ENCODE measurements around the gene SYT12.
"Not testable (repeated sequence)": the region's sequence is repeated elsewhere in the genome, so short reads cannot be mapped to it uniquely, and the experiment has no call there.

Gene SYT12

DNA sequence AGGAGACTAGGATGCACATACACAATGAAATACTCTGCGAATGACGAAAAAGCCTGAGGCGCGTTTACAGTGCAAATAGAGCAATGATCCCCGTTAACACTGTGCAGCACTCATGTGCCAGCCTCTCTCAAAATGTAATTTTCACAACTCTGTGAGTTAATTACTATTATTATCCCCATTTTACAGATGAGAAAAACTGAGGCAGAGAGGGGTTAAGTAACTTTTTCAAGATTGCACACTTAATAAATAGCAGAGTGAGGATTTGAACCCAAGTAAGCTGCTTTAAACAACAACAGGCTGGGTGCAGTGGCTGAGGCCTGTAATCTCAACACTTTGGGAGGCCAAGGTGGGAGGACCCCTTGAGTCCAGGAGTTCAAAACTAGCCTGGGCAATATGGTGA lies 21.6 kb upstream of the SYT12 start:
- Histone ChIP-seq H3K9me2 (replicated peaks; ENCODE audit: insufficient read depth, low read length) (no peaks in the 10 kb centered on the region), H4K20me1 (ENCODE audit: low read depth, low read length) (no peaks in the 10 kb centered on the region), H3K9me3 (ENCODE audit: insufficient read depth, low read length) (no peaks in the 10 kb centered on the region), H3K27ac (ENCODE audit: low read depth, low read length) (no peak overlapping the region), H2AFZ (ENCODE audit: low read depth, low read length, severe bottlenecking) (no peak overlapping the region), H3K9ac (ENCODE audit: low read length) (no peak overlapping the region), H3K36me3 (ENCODE audit: low read length) (no peaks in the 10 kb centered on the region), H3K79me2 (ENCODE audit: insufficient read depth, low read length) (no peaks in the 10 kb centered on the region), H3K4me2 (ENCODE audit: low read depth, low read length, poor library complexity, severe bottlenecking) (no peak overlapping the region), H3K27me3 (ENCODE audit: low read length) (no peaks in the 10 kb centered on the region), H3F3A (ENCODE audit: insufficient read depth) (no peaks in the 10 kb centered on the region), H3K4me3 (ENCODE audit: insufficient read depth, low read length, poor library complexity, severe bottlenecking) (no peak overlapping the region)
- TF ChIP-seq, protein P1, sequence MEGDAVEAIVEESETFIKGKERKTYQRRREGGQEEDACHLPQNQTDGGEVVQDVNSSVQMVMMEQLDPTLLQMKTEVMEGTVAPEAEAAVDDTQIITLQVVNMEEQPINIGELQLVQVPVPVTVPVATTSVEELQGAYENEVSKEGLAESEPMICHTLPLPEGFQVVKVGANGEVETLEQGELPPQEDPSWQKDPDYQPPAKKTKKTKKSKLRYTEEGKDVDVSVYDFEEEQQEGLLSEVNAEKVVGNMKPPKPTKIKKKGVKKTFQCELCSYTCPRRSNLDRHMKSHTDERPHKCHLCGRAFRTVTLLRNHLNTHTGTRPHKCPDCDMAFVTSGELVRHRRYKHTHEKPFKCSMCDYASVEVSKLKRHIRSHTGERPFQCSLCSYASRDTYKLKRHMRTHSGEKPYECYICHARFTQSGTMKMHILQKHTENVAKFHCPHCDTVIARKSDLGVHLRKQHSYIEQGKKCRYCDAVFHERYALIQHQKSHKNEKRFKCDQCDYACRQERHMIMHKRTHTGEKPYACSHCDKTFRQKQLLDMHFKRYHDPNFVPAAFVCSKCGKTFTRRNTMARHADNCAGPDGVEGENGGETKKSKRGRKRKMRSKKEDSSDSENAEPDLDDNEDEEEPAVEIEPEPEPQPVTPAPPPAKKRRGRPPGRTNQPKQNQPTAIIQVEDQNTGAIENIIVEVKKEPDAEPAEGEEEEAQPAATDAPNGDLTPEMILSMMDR (IDR thresholded peaks at IDR 0.05; ENCODE audit: insufficient read depth, low read length, poor library complexity, severe bottlenecking), result no peak
- no peak for TF ChIP-seq EZH2phosphoT487 (conservative IDR thresholded peaks at IDR 0.05; ENCODE audit: low read length)

DNA sequence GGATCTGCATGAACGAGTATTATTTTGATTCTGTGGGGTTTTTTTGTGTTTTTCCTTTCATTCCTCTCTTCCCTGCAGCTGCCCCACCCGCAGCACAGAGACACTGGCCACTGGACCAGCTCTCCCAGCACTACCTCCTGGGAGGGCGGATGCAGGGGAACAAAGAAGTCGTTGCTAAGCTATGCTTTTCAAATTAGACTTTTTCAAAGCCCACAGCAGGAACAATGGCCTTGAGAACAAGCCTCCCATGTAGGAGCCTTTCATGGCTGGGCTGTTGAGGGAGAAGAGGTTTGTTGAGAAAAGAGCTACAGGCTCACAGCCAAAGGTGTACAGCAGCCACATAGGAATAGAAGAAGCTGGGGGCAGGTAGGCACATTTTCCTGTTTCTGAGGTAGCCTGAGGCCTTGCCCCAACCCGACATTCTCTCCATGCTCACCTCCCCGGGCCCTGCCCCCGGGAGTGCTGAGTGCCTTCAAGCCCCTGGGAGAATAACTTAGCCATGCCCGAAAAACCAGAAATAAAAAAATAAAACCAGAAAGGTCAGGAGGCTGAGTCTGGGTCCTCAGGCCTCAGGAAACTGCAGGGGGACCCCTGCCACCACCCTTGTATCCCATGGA lies 20.5 kb upstream of the SYT12 start:
- Histone ChIP-seq H3K4me2 (ENCODE audit: low read depth, low read length, poor library complexity, severe bottlenecking) (no peak overlapping the region), H3K27ac (ENCODE audit: low read depth, low read length) (no peak overlapping the region)

DNA sequence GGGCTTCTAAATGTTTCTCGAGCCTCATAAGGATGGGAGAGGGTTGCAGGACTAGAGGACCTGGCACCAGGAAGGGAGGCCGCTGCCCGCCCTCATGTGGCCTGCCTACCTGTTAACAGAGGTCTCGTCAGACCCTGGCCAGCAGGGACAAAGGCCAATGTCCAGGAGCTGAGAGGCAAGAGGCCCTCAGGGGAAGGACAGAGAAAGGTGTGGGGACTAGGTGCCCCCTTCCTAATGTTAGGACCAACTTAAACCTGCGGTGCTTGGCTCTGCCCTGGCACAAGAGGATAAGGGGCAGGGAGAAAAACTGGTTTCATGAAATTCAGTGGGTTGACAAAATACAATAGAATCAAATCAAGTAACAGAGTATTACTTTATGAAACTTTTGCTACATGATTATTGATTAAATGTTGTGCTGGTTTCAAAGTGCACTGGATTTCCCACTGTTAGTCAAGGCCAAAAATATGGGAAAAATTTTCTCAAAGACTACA lies 20.0 kb upstream of the SYT12 start:
- Histone ChIP-seq H3K4me2 (ENCODE audit: low read depth, low read length, poor library complexity, severe bottlenecking) (no peak overlapping the region), H3K4me3 (ENCODE audit: insufficient read depth, low read length, poor library complexity, severe bottlenecking) (no peak overlapping the region), H3K9ac (ENCODE audit: low read length) (no peak overlapping the region), H2AFZ (ENCODE audit: low read depth, low read length, severe bottlenecking) (no peak overlapping the region), H3K9me2 (replicated peaks; ENCODE audit: insufficient read depth, low read length) (no peaks in the 10 kb centered on the region), H3K27me3 (ENCODE audit: low read length) (no peaks in the 10 kb centered on the region), H3K9me3 (ENCODE audit: insufficient read depth, low read length) (no peaks in the 10 kb centered on the region), H3F3A (ENCODE audit: insufficient read depth) (no peaks in the 10 kb centered on the region), H3K36me3 (ENCODE audit: low read length) (no peaks in the 10 kb centered on the region), H3K27ac (ENCODE audit: low read depth, low read length) (no peak overlapping the region), H4K20me1 (ENCODE audit: low read depth, low read length) (no peaks in the 10 kb centered on the region), H3K79me2 (ENCODE audit: insufficient read depth, low read length) (no peaks in the 10 kb centered on the region)
- no peak for TF ChIP-seq EZH2phosphoT487 (conservative IDR thresholded peaks at IDR 0.05; ENCODE audit: low read length)
- TF ChIP-seq, protein P1 (IDR thresholded peaks at IDR 0.05; ENCODE audit: insufficient read depth, low read length, poor library complexity, severe bottlenecking), result no peak

More for the DNA sequence above, 20.5 kb upstream of the SYT12 start:
- no peak overlapping the region for H3K4me3 ChIP-seq (ENCODE audit: insufficient read depth, low read length, poor library complexity, severe bottlenecking)
- no peaks in the 10 kb centered on the region for H3F3A ChIP-seq (ENCODE audit: insufficient read depth)
- no peaks in the 10 kb centered on the region for H3K79me2 ChIP-seq (ENCODE audit: insufficient read depth, low read length)
- H2AFZ ChIP-seq (ENCODE audit: low read depth, low read length, severe bottlenecking), result no peak overlapping the region
- H3K9me3 ChIP-seq (ENCODE audit: insufficient read depth, low read length), result no peaks in the 10 kb centered on the region
- no peaks in the 10 kb centered on the region for H3K27me3 ChIP-seq (ENCODE audit: low read length)
- H3K36me3 ChIP-seq (ENCODE audit: low read length), result no peaks in the 10 kb centered on the region
- H3K9ac ChIP-seq (ENCODE audit: low read length), result no peak overlapping the region
- no peaks in the 10 kb centered on the region for H3K9me2 ChIP-seq (replicated peaks; ENCODE audit: insufficient read depth, low read length)
- TF ChIP-seq EZH2phosphoT487 (conservative IDR thresholded peaks at IDR 0.05; ENCODE audit: low read length), result no peak
- TF ChIP-seq, protein P1 (IDR thresholded peaks at IDR 0.05; ENCODE audit: insufficient read depth, low read length, poor library complexity, severe bottlenecking), result no peak
- H4K20me1 ChIP-seq (ENCODE audit: low read depth, low read length), result no peaks in the 10 kb centered on the region

DNA sequence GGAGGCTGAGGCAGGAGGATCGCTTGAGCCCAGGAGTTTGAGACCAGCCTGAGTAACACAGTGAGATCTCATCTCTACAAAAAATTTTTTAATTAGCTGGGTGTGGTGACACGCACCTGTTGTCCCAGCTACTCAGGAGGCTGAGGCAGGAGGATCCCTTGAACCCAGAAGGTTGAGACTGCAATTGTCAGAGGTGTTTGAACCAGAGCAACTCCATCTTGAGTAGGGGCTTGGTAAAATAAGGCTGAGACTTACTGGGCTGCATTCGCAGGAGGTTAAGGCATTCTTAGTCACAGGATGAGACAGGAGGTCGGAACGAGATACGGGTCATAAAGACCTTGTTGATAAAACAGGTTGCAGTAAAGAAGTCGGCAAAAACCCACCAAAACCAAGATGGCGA lies 17.7 kb upstream of the SYT12 start:
- not testable (repeated sequence) for H3K9me2 ChIP-seq (replicated peaks; ENCODE audit: insufficient read depth, low read length); H2AFZ ChIP-seq (ENCODE audit: low read depth, low read length, severe bottlenecking); H4K20me1 ChIP-seq (ENCODE audit: low read depth, low read length); H3K4me2 ChIP-seq (ENCODE audit: low read depth, low read length, poor library complexity, severe bottlenecking); H3K79me2 ChIP-seq (ENCODE audit: insufficient read depth, low read length); H3K9me3 ChIP-seq (ENCODE audit: insufficient read depth, low read length); H3F3A ChIP-seq (ENCODE audit: insufficient read depth); H3K27me3 ChIP-seq (ENCODE audit: low read length); H3K36me3 ChIP-seq (ENCODE audit: low read length); H3K4me3 ChIP-seq (ENCODE audit: insufficient read depth, low read length, poor library complexity, severe bottlenecking); H3K9ac ChIP-seq (ENCODE audit: low read length); H3K27ac ChIP-seq (ENCODE audit: low read depth, low read length)

All from SU-DHL-6 (cell line).